NCI-H1694 treated with DMSO at 0.1 percent for 48 hours (cell line): ENCODE data around the gene UTF1.
"Not testable (repeated sequence)": the region's sequence is repeated elsewhere in the genome, so short reads cannot be mapped to it uniquely, and the experiment has no call there.

Experiments
- DNase-seq: peaks from one replicate; lab custom pipeline; 2025; lab: John Stamatoyannopoulos, UW

Gene UTF1

GRCh38 chr10:133265052-133265451 is 35.0 kb downstream of the UTF1 start:
- DNase-seq, result not testable (repeated sequence)

GRCh38 chr10:133266056-133266795 is 36.2 kb downstream of the UTF1 start:
- DNase-seq, result no peak

- no peak for DNase-seq
These were observed 37.3 kb downstream of the UTF1 start for GRCh38 chr10:133267293-133267692.

GRCh38 chr10:133267829-133268228 is 37.8 kb downstream of the UTF1 start:
- DNase-seq, result no peak

GRCh38 chr10:133268532-133268931 is 38.5 kb downstream of the UTF1 start:
- no peak for DNase-seq

- no peak for DNase-seq
These were observed 39.4 kb downstream of the UTF1 start for GRCh38 chr10:133269367-133269766.

GRCh38 chr10:133270204-133270603 is 40.2 kb downstream of the UTF1 start:
- no peak for DNase-seq

- no peak for DNase-seq
These were observed 40.8 kb downstream of the UTF1 start for GRCh38 chr10:133270773-133271297.

- no peak for DNase-seq
These were observed 41.7 kb downstream of the UTF1 start for GRCh38 chr10:133271521-133272300.

- DNase-seq, result no peak
These were observed 42.4 kb downstream of the UTF1 start for GRCh38 chr10:133272301-133272963.

GRCh38 chr10:133272964-133273420 is 43.0 kb downstream of the UTF1 start:
- no peak for DNase-seq

GRCh38 chr10:133273534-133274143 is 43.6 kb downstream of the UTF1 start:
- DNase-seq, result no peak

- DNase-seq, result no peak
These were observed 45.0 kb downstream of the UTF1 start for GRCh38 chr10:133274751-133275683.

GRCh38 chr10:133275684-133276092 is 45.7 kb downstream of the UTF1 start:
- no peak for DNase-seq

- DNase-seq, result no peak
These were observed 46.0 kb downstream of the UTF1 start for GRCh38 chr10:133276100-133276434.

- DNase-seq, result no peak
These were observed 46.6 kb downstream of the UTF1 start, which contains the start of gene ADAM8 for GRCh38 chr10:133276435-133277201. Gene ADAM8, minus strand, starts transcription at chr10:133276868. Its CDS starts 51 bp downstream, at chr10:133276817.

GRCh38 chr10:133277277-133277992 is 47.4 kb downstream of the UTF1 start:
- DNase-seq, result no peak

GRCh38 chr10:133277993-133278576 is 48.1 kb downstream of the UTF1 start:
- DNase-seq, result no peak
